HepG2 (cell line): ENCODE data around the gene NFKBIL1. TPM values are rescaled to one million over a fixed set of nuclear protein-coding genes. Genes with fewer than 3 reads are reported as not detected.

Source experiments
- ATAC-seq: fragments of 200-7000 bp; cut with Tn5 transposase; 3 replicates; pipeline ENCODE4 v1.9.1; 2020; ENCODE audit warnings: mild to moderate bottlenecking, moderate library complexity
- BruUV-seq: library from RNA; stranded (reverse); fragments of 400-500 nt; replicated peaks from 2 replicates; lab custom pipeline; 2021; lab: Mats Ljungman, UMichigan
- CTCF ChIA-PET: fragments of 300-600 bp; formaldehyde crosslinking; extraction: SDS; loops from one replicate; lab custom pipeline; 2021; ENCODE audit warnings: low total read pairs, inconsistent platforms, low intra/inter-chr PET ratio; lab: Yijun Ruan, JAX
- POLR2A ChIA-PET: fragments of 350-600 bp; sonication (Branson Sonifier 250); formaldehyde crosslinking; loops from one replicate; lab custom pipeline; 2020; ENCODE audit warnings: antibody characterized with exemption, inconsistent platforms; lab: Yijun Ruan, JAX
- DNase-seq: peaks from one replicate; pipeline ENCODE4 v3.0.0-alpha.2; 2015; ENCODE audit warnings: low spot score
- FAIRE-seq: peaks from 3 replicates; lab custom pipeline; 2011; peaks lifted over from hg19 to GRCh38; lab: Jason Lieb, UNC
- H2AFZ ChIP-seq: one replicate; pipeline ENCODE4 v1.6.1; 2011; ENCODE audit warnings: low read length, inconsistent platforms
- H3K27ac ChIP-seq: fragments of 300-600 bp; 3 replicates; pipeline ENCODE4 v1.8.0; 2011; ENCODE audit warnings: mixed run types, mild to moderate bottlenecking, mixed read lengths, low read length, inconsistent platforms; ENCODE audit not compliant: insufficient read depth; ENCODE audit errors: extremely low read length
- H3K27me3 ChIP-seq, 2 experiments: fragments of 200-600 bp in 1 of 2; 2 replicates in 1 of 2; 3 replicates in 1 of 2; pipeline versions ENCODE4 v1.6.0 to v1.8.0; 2011; ENCODE audit warnings: low read length in 2 of 2, mild to moderate bottlenecking in 2 of 2, moderate library complexity in 2 of 2, inconsistent platforms in 1 of 2; ENCODE audit not compliant: insufficient read depth in 2 of 2, control insufficient read depth in 1 of 2
- H3K36me3 ChIP-seq, 2 experiments: fragments of 200-600 bp in 1 of 2; replicated peaks in 1 of 2; 2 replicates in 1 of 2; 3 replicates in 1 of 2; pipeline versions ENCODE4 v1.5.1 to v1.8.0; 2011; ENCODE audit warnings: low read length in 2 of 2, inconsistent platforms in 1 of 2; ENCODE audit not compliant: insufficient read depth in 2 of 2, control insufficient read depth in 1 of 2
- H3K4me1 ChIP-seq: 2 replicates; pipeline ENCODE4 v1.5.1; 2012; ENCODE audit warnings: low read length, inconsistent platforms; ENCODE audit not compliant: insufficient read depth
- H3K4me2 ChIP-seq: 2 replicates; pipeline ENCODE4 v1.6.0; 2011; ENCODE audit warnings: low read depth, low read length, inconsistent platforms
- H3K4me3 ChIP-seq, 3 experiments: fragments of 200-600 bp in 1 of 3; sonication (generic), shearing (Covaris generic) in 1 of 3; replicated peaks in 1 of 3; 2 replicates each; pipeline ENCODE4 v1.5.1; 2011 to 2016; ENCODE audit warnings: low read length in 3 of 3, inconsistent platforms in 2 of 3, low read depth in 2 of 3, mild to moderate bottlenecking in 2 of 3, control low read depth in 1 of 3, mixed read lengths in 1 of 3; ENCODE audit not compliant: insufficient read depth in 1 of 3
- H3K79me2 ChIP-seq: one replicate; pipeline ENCODE4 v1.6.1; 2011; ENCODE audit warnings: low read length, inconsistent platforms; ENCODE audit not compliant: insufficient read depth
- H3K9ac ChIP-seq: 2 replicates; pipeline ENCODE4 v1.6.0; 2011; ENCODE audit warnings: mild to moderate bottlenecking, low read depth, low read length, inconsistent platforms; ENCODE audit not compliant: insufficient read depth
- H3K9me3 ChIP-seq: 2 replicates; pipeline ENCODE4 v1.5.1; 2012; ENCODE audit warnings: mild to moderate bottlenecking, low read length
- H4K20me1 ChIP-seq: 2 replicates; pipeline ENCODE4 v1.6.0; 2011; ENCODE audit warnings: inconsistent platforms, mild to moderate bottlenecking, low read length, moderate library complexity; ENCODE audit not compliant: insufficient read depth
- ARNT ChIP-seq: fragments of 450-650 bp; IDR thresholded peaks from 2 replicates; pipeline ENCODE4 v1.6.1; 2017
- GABPB1 ChIP-seq: IDR thresholded peaks from 2 replicates; pipeline ENCODE4 v1.6.1; 2016; ENCODE audit warnings: mild to moderate bottlenecking, missing genetic modification reagents, moderate library complexity, missing compliant biosample characterization
- HIVEP1 ChIP-seq: sonication (generic); formaldehyde crosslinking; IDR thresholded peaks from 2 replicates; pipeline ENCODE4 v1.4.0; 2020; ENCODE audit warnings: mild to moderate bottlenecking, missing genetic modification reagents
- IRX3 ChIP-seq: sonication (generic); formaldehyde crosslinking; IDR thresholded peaks from 2 replicates; pipeline ENCODE4 v1.8.1; 2023; ENCODE audit warnings: mild to moderate bottlenecking, low read depth, missing genetic modification reagents, borderline replicate concordance
- KAT7 ChIP-seq: IDR thresholded peaks from 2 replicates; pipeline ENCODE4 v1.6.1; 2018; ENCODE audit warnings: borderline replicate concordance, missing compliant biosample characterization
- KDM5B ChIP-seq: sonication (generic); formaldehyde crosslinking; IDR thresholded peaks from 2 replicates; pipeline ENCODE4 v1.4.0; 2020; ENCODE audit warnings: missing genetic modification reagents, mild to moderate bottlenecking, borderline replicate concordance
- MAFF ChIP-seq: IDR thresholded peaks from 2 replicates; pipeline ENCODE4 v1.6.1; 2011; ENCODE audit warnings: low read depth, low read length, improper control_type of control experiment
- MLLT10 ChIP-seq: sonication (generic); formaldehyde crosslinking; IDR thresholded peaks from 2 replicates; pipeline ENCODE4 v1.4.0; 2020; ENCODE audit warnings: missing genetic modification reagents
- MTA1 ChIP-seq: sonication (generic); formaldehyde crosslinking; IDR thresholded peaks from 2 replicates; pipeline ENCODE4 v1.4.0; 2020; ENCODE audit warnings: missing genetic modification reagents, mild to moderate bottlenecking, borderline replicate concordance
- NCOA2 ChIP-seq: sonication (generic); formaldehyde crosslinking; IDR thresholded peaks from 2 replicates; pipeline ENCODE4 v1.8.0; 2022; ENCODE audit warnings: inconsistent platforms
- NR2F6 ChIP-seq, 2 experiments: IDR thresholded peaks; 2 replicates each; pipeline ENCODE4 v1.6.1; 2016; ENCODE audit warnings: antibody characterized with exemption in 1 of 2, mild to moderate bottlenecking in 1 of 2
- PHF21A ChIP-seq: sonication (generic); formaldehyde crosslinking; IDR thresholded peaks from 2 replicates; pipeline ENCODE4 v1.5.0; 2020; ENCODE audit warnings: mild to moderate bottlenecking, missing genetic modification reagents
- RFX1 ChIP-seq: fragments of 450-650 bp; IDR thresholded peaks from 2 replicates; pipeline ENCODE4 v1.6.1; 2017
- SP1 ChIP-seq, 2 experiments: fragments of 450-650 bp in 1 of 2; sonication (generic) in 1 of 2; formaldehyde crosslinking in 1 of 2; IDR thresholded peaks; 2 replicates each; pipeline versions ENCODE4 v1.4.0 to v1.6.1; 2016 to 2020; ENCODE audit warnings: missing genetic modification reagents in 1 of 2
- STAT5B ChIP-seq: sonication (generic); formaldehyde crosslinking; IDR thresholded peaks from 2 replicates; pipeline ENCODE4 v1.4.0; 2020; ENCODE audit warnings: missing genetic modification reagents
- YEATS4 ChIP-seq: sonication (generic); formaldehyde crosslinking; IDR thresholded peaks from 2 replicates; pipeline ENCODE4 v1.4.0; 2020; ENCODE audit warnings: missing genetic modification reagents, borderline replicate concordance
- ZMYM3 ChIP-seq: sonication (generic); formaldehyde crosslinking; IDR thresholded peaks from 2 replicates; pipeline ENCODE4 v1.5.1; 2020; ENCODE audit warnings: mild to moderate bottlenecking, missing genetic modification reagents
- ZNF253 ChIP-seq: sonication (generic); formaldehyde crosslinking; IDR thresholded peaks from 2 replicates; pipeline ENCODE4 v1.8.0; 2022; ENCODE audit warnings: mild to moderate bottlenecking, missing genetic modification reagents, borderline replicate concordance
- ZNF451 ChIP-seq: sonication (generic); formaldehyde crosslinking; IDR thresholded peaks from 2 replicates; pipeline ENCODE4 v1.5.0; 2020; ENCODE audit warnings: mild to moderate bottlenecking, missing genetic modification reagents
- ZNF550 ChIP-seq: sonication (generic); formaldehyde crosslinking; IDR thresholded peaks from 2 replicates; pipeline ENCODE4 v1.4.0; 2020; ENCODE audit warnings: mild to moderate bottlenecking, missing genetic modification reagents, borderline replicate concordance
- ZNF839 ChIP-seq: sonication (generic); formaldehyde crosslinking; IDR thresholded peaks from 2 replicates; pipeline ENCODE4 v1.4.0; 2020; ENCODE audit warnings: missing genetic modification reagents, mild to moderate bottlenecking, borderline replicate concordance
- ZSCAN29 ChIP-seq: sonication (generic); formaldehyde crosslinking; conservative IDR thresholded peaks from 2 replicates; pipeline ENCODE4 v1.4.0; 2020; ENCODE audit warnings: mild to moderate bottlenecking, missing genetic modification reagents
- WGBS: methylation state at CpG from one replicate; pipeline ENCODE4 v1.1.6; 2017; ENCODE audit warnings: low lambda C conversion rate; 5-methylcytosine and 5-hydroxymethylcytosine counted together
- in situ Hi-C: cut with HindIII; loops from 2 replicates; pipeline ENCODE4 v1.10.0; 2017; ENCODE audit warnings: low pct_unique_long_range_greater_than_20kb; ENCODE audit not compliant: extremely low pct_ligation_motif_present
- intact Hi-C: fragments of 100-400 bp; cut with micrococcal nuclease; formaldehyde crosslinking; loops from one replicate; pipeline ENCODE4 v1.10.0; 2022; ENCODE audit not compliant: unreplicated experiment
- polyA plus RNA-seq, 8 experiments: library from polyadenylated mRNA; depleted of rRNA in 3 of 8; stranded (reverse) in 7 of 8; unstranded in 1 of 8; fragments of >200 nt; fragmentation: Illumina TruSeq in 4 of 8; extraction: Trizol in 4 of 8; gene quantifications; 2 replicates each; pipeline versions ENCODE4 v1.2.1 to v1.2.3, GENCODE V29; 2011 to 2016; ENCODE audit warnings: low read depth in 4 of 8, missing spikeins in 1 of 8, mixed read lengths in 1 of 8; ENCODE audit not compliant: insufficient read depth in 1 of 8
- total RNA-seq, 5 experiments: library from RNA; depleted of rRNA; stranded (reverse); fragments of >200 nt; fragmentation: Illumina TruSeq; extraction: Trizol; gene quantifications; 2 replicates each; pipeline ENCODE4 v1.2.3, GENCODE V29; 2016; ENCODE audit warnings: low read depth in 1 of 5
- TF ChIP-seq, protein P1 (sequence below): sonication (generic); formaldehyde crosslinking; IDR thresholded peaks from 2 replicates; pipeline ENCODE4 v1.4.0; 2020; ENCODE audit warnings: mild to moderate bottlenecking, low read depth, missing genetic modification reagents
- TF ChIP-seq, protein P2 (sequence below): sonication (generic); formaldehyde crosslinking; IDR thresholded peaks from 2 replicates; pipeline ENCODE4 v1.4.0; 2020; ENCODE audit warnings: missing genetic modification reagents

NFKBIL1 gene
- total and polyA plus RNA-seq, 2 of the 13 experiments (the other 11 are each of a cell fraction or from before 2014, with no cell fraction given), result 9.7 to 19.5 TPM

DNA sequence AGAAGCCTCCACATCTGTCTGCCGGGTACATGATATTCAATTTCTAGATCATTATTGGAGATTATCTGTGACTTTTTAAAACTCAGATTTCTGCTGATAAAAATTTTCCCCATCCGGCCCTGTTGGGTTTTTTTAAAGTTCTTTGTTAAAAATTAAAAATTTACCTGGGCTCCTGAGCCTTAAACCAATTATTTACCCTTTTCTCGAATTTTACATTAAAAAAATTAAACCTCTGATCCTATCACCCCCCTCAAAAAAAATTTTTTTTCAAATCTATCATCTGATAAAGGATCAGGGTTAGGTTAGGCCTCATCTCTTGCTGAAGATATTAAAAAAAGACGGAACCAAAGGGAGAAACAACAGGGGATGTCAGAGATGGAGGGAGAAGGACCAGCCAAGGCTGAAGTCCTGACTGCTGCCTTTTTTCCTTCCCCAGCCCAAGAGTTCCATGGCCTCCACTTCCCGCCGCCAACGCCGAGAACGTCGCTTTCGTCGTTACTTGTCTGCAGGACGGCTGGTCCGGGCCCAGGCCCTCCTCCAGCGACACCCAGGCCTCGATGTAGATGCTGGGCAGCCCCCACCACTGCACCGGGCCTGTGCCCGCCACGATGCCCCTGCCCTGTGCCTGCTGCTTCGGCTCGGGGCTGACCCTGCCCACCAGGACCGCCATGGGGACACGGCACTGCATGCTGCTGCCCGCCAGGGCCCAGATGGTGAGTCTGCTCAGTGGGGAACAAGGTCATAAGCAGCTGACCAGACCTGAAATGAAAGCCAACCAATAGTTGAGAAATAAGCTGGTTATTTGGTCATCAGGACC lies 527 bp downstream of the NFKBIL1 start:
- Histone ChIP-seq H3K9ac (peak overlapping the region; percentile 79), H3K4me3 (peak overlapping the region; percentile 74 to 93 (median 76)), H3K79me2 (peaks cover 13% of the 10 kb centered on the region), H3K36me3 (peaks cover 3 to 8% of the 10 kb centered on the region in 2 experiments), H4K20me1 (no peaks in the 10 kb centered on the region), H3K27me3 (no peaks in the 10 kb centered on the region; a peak in 1 of 5 replicates), H3K4me1 (peaks cover 40% of the 10 kb centered on the region), H2AFZ (no peak overlapping the region), H3K9me3 (no peaks in the 10 kb centered on the region), H3K4me2 (peak overlapping the region; percentile 91), H3K27ac (peak overlapping the region; percentile 64)
- BruUV-seq, result TSS peak; percentile 63
- intact Hi-C loops, result loop anchor here (2.0 to 10.0 kb wide), 3 partner anchors 34 to 107 kb away; partner anchors contain the start of genes APOM, BAG6 and LTB
- CTCF ChIA-PET, result interaction anchor here (1.0 to 3.6 kb wide), 3 partner anchors 33 to 54 kb away, joined by 5 to 84 read pairs (median 10); no protein-coding TSS in a partner anchor
- in situ Hi-C loops, result loop anchor here (5.0 kb wide), 1 partner anchor 49 kb away; no protein-coding TSS in a partner anchor
- POLR2A ChIA-PET, result interaction anchor here (0.8 to 4.6 kb wide), 12 partner anchors 10 to 286 kb away, joined by 3 to 36 read pairs (median 5); partner anchors contain the start of genes APOM, BAG6, GPANK1 and TNF
- ATAC-seq, result no peak
- FAIRE-seq, result no peak
- no peak for DNase-seq
- WGBS, result 79% methylated on average over 24 of the region's 24 CpGs
- TF ChIP-seq KDM5B (CRISPR knock-in tag), result no peak
- no peak for TF ChIP-seq MLLT10 (CRISPR knock-in tag)
- TF ChIP-seq ZNF253 (CRISPR knock-in tag), result peak; percentile 38; the same call in 1 of the 2 replicates
- peak; percentile 34; the same call in 1 of the 2 replicates for TF ChIP-seq HIVEP1 (CRISPR knock-in tag)
- TF ChIP-seq ZMYM3 (CRISPR knock-in tag), result no peak
- TF ChIP-seq IRX3, result no peak
- TF ChIP-seq SP1 (IDR thresholded peaks at IDR 0.05), result no peak
- TF ChIP-seq SP1 (CRISPR knock-in tag; IDR thresholded peaks at IDR 0.05), result no peak
- no peak for TF ChIP-seq NCOA2 (CRISPR knock-in tag)
- TF ChIP-seq YEATS4 (CRISPR knock-in tag), result peak; percentile 16
- TF ChIP-seq PHF21A (CRISPR knock-in tag), result no peak
- TF ChIP-seq GABPB1, result 0 out of 2 replicates have a peak, but pooled peaks have one; percentile 35
- TF ChIP-seq ZNF451 (CRISPR knock-in tag), result 0 out of 2 replicates have a peak, but pooled peaks have one; percentile 41
- TF ChIP-seq, protein P1, sequence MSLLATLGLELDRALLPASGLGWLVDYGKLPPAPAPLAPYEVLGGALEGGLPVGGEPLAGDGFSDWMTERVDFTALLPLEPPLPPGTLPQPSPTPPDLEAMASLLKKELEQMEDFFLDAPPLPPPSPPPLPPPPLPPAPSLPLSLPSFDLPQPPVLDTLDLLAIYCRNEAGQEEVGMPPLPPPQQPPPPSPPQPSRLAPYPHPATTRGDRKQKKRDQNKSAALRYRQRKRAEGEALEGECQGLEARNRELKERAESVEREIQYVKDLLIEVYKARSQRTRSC (CRISPR knock-in tag), result no peak
- TF ChIP-seq, protein P2, sequence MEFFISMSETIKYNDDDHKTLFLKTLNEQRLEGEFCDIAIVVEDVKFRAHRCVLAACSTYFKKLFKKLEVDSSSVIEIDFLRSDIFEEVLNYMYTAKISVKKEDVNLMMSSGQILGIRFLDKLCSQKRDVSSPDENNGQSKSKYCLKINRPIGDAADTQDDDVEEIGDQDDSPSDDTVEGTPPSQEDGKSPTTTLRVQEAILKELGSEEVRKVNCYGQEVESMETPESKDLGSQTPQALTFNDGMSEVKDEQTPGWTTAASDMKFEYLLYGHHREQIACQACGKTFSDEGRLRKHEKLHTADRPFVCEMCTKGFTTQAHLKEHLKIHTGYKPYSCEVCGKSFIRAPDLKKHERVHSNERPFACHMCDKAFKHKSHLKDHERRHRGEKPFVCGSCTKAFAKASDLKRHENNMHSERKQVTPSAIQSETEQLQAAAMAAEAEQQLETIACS (CRISPR knock-in tag), result no peak
- no peak for TF ChIP-seq ZSCAN29 (CRISPR knock-in tag)
- no peak for TF ChIP-seq STAT5B (CRISPR knock-in tag)
- no peak for TF ChIP-seq ARNT
- 0 out of 2 replicates have a peak, but pooled peaks have one; percentile 70 for TF ChIP-seq ZNF550 (CRISPR knock-in tag)
- no peak for TF ChIP-seq KAT7
- TF ChIP-seq MAFF, result no peak
- no peak for TF ChIP-seq NR2F6 (IDR thresholded peaks at IDR 0.05)
- no peak for TF ChIP-seq NR2F6 (CRISPR knock-in tag; IDR thresholded peaks at IDR 0.05)
- TF ChIP-seq ZNF839, result peak; percentile 62; the same call in 1 of the 2 replicates
- TF ChIP-seq MTA1 (CRISPR knock-in tag), result peak; percentile 50; the same call in 1 of the 2 replicates
- no peak for TF ChIP-seq RFX1
